C4-2B (cell line): Measurements from ENCODE around the gene RAB44.

Experiments used
- H3K27ac ChIP-seq: fragments of 450-650 bp; 2 replicates; pipeline ENCODE4 v1.5.1; 2017
- ZFX ChIP-seq: fragments of 450-650 bp; IDR thresholded peaks from 2 replicates; pipeline ENCODE4 v1.6.1; 2017
- TF ChIP-seq, protein P1 (sequence below): fragments of 450-650 bp; conservative IDR thresholded peaks from 2 replicates; pipeline ENCODE4 v1.5.1; 2017; ENCODE audit warnings: mild to moderate bottlenecking

Gene RAB44

DNA sequence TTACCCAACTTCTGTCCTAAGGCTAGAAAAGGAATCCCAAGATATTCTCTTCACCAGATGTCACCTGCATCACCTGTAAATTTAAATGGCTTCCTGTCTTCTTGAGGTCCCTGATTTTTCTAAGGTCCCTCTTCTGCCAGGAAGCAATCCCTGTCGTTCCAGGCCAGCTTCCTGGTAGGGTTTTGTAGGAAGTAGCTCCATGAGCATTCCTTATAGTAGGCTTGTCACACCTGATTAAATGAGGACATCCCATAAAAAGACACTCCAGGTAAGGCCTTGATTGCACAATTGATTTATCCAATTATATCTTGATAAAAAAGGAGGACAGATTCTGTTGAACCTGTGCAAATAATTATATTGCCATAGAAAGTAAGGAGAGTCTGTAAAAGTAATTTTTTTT is 8.7 kb downstream of the RAB44 start:
- TF ChIP-seq, protein P1, sequence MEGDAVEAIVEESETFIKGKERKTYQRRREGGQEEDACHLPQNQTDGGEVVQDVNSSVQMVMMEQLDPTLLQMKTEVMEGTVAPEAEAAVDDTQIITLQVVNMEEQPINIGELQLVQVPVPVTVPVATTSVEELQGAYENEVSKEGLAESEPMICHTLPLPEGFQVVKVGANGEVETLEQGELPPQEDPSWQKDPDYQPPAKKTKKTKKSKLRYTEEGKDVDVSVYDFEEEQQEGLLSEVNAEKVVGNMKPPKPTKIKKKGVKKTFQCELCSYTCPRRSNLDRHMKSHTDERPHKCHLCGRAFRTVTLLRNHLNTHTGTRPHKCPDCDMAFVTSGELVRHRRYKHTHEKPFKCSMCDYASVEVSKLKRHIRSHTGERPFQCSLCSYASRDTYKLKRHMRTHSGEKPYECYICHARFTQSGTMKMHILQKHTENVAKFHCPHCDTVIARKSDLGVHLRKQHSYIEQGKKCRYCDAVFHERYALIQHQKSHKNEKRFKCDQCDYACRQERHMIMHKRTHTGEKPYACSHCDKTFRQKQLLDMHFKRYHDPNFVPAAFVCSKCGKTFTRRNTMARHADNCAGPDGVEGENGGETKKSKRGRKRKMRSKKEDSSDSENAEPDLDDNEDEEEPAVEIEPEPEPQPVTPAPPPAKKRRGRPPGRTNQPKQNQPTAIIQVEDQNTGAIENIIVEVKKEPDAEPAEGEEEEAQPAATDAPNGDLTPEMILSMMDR, result no peak
- TF ChIP-seq ZFX, result no peak
- no peak overlapping the region for H3K27ac ChIP-seq

DNA sequence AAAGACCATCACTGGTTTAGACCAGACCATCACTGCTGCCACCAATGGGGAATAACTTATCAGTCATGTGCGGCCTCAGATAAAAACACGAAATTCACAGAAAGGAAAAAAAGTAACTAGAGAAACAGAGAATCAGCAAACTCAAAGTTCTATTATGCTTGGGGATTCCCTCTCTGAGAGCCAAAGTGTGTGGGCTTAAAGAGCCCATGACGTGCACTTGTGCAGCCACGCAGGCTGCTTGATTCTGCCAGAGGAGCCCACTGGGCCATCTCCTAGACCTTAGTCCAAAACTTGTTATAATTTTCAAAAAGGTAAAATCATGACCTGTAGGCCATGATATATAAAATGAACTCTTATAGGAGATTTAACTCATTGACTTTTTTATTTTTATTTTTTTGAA is 15.2 kb downstream of the RAB44 start:
- H3K27ac ChIP-seq, result no peak overlapping the region
- no peak for TF ChIP-seq ZFX
- TF ChIP-seq, protein P1, result no peak

DNA sequence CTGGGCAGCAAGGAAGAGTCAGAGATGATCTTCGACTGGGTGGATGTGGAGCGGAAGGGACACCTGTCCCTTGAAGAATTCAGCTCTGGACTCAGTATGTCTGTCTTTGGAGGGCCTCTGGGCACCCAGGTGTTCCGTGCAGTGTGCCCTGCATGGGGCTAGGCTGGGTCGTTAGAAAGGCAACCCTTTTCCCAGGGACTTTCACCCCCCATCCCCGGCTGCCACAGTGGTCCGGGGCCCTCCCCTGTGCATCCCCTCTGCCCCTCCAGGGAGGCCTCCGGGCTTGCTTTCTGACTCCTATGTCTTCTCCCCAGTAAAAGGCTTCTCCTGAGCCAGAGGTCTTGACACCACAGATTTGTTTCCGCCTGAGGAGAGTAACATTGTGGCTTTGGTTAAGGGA is 16.2 kb downstream of the RAB44 start:
- TF ChIP-seq, protein P1, result no peak
- TF ChIP-seq ZFX, result no peak

DNA sequence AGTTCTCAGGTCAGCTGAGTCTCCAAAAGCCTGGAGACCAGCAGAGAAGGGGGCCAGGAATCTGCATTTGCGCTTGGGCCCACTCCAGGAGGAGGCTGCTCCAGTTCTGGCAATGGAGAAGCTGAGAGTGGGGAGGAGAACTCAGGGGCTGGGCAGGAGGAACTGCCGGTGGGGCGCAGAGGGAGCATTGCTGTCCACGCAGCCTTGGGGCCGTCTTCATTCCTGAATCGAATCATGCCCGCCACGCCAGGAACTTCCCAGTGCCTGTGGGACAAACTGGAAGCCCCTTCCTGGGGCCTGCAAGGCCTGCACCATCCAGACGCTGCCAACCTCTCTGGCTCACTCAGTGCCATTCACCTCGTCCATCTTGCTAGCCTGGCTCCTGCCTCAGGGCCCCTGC is 16.9 kb downstream of the RAB44 start:
- no peak overlapping the region for H3K27ac ChIP-seq
- TF ChIP-seq, protein P1, result no peak
- TF ChIP-seq ZFX, result no peak

More for the DNA sequence above, 16.2 kb downstream of the RAB44 start:
- H3K27ac ChIP-seq, result no peak overlapping the region

DNA sequence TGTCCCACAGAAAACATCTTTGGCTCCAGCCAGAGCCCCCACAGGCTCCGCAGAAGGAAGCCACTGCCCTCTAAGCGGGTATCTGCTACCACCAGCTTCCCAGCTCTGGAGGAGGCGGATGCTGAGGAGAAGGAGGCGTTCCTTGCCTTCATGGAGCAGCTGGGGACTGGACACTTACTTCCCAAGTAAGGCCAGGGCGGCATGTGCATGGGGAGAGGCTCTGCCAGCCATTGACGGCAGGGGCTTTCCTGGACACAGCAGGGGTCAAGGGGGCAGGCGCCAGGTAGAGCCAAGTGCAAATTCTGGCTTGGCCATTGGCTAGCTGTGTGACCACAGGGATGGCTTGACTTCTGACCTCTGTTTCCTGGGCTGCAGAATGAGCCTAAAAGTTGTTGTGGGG is 17.8 kb downstream of the RAB44 start:
- no peak overlapping the region for H3K27ac ChIP-seq
- no peak for TF ChIP-seq ZFX
- TF ChIP-seq, protein P1, result no peak

DNA sequence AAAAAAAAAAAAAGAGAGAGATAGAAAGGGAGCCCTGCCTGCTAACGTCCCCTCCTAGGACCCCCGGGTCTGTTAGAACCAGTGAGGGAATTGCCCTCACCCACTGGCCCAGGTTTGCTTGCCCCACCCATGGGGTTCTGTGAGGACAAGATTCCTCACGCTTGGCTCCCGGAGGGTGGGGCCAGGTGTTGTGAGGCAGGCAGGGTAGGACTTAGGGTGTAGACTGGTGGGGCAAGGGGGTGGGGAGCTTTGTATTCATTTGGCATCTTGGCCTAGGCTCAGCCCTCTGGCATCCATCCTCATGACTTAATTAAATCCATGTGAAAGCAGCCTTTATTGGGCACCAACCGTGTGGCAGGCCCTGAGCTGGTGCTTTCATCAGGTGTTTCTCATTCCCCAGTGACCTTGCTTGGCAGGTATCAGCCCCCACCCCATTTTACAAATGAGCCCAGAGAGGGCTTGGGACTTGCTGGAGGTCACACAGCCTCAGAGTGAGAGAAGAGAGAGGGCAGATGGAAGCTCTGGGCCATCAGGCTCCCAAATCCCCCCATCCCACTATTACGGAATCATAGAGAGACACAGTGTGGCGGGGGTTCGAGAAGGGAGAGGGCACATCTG is 19.0 kb downstream of the RAB44 start:
- TF ChIP-seq ZFX, result no peak
- TF ChIP-seq, protein P1, result no peak

DNA sequence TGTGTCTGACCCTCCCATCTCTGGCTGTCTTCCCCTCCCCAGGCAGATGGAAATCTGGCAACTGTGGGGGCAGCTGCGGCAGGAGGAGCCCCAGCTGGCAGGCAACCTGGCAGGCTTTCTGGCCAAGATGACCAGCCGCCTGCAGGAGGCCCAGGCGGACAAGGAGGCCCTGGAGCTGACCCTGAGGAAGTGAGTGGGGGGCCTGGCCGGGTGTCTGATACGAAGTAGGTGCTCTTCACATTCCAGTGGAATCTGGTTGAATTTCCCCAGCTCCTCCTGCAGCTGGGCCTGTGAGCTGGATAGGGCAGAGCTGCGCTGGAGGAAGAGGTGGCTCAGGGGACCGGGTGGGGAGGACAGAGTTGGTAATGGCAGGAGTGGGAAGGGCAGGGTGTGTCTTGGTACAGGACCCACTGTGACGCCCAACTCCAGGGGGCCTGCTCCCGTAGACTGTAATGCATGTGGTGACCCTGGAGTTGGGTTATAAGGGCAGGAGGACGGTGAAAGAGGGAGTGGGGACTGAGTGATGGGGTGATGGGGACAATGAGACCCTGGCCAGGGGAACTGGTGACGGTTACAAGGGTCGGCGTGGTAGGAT is 19.7 kb downstream of the RAB44 start:
- TF ChIP-seq, protein P1, result no peak
- TF ChIP-seq ZFX, result no peak
- no peak overlapping the region for H3K27ac ChIP-seq

More for the DNA sequence above, 19.0 kb downstream of the RAB44 start:
- no peak overlapping the region for H3K27ac ChIP-seq
